GM18951 (cell line): ENCODE results near the gene GATA6.
"Not testable (repeated sequence)": the region's sequence is repeated elsewhere in the genome, so short reads cannot be mapped to it uniquely, and the experiment has no call there.

Source experiments
- POLR2A ChIP-seq: IDR thresholded peaks from 4 replicates; pipeline ENCODE4 v1.6.1; 2011; ENCODE audit warnings: mild to moderate bottlenecking; ENCODE audit not compliant: insufficient read length, insufficient read depth; ENCODE audit errors: extremely low read depth
- in situ Hi-C: fragments of 300-500 bp; cut with MboI; formaldehyde crosslinking; loops from one replicate; pipeline ENCODE4 v1.12.0; 2022; ENCODE audit warnings: low sequenced_read_pairs, mixed read lengths, inconsistent platforms; ENCODE audit not compliant: unreplicated experiment

GATA6 gene

DNA sequence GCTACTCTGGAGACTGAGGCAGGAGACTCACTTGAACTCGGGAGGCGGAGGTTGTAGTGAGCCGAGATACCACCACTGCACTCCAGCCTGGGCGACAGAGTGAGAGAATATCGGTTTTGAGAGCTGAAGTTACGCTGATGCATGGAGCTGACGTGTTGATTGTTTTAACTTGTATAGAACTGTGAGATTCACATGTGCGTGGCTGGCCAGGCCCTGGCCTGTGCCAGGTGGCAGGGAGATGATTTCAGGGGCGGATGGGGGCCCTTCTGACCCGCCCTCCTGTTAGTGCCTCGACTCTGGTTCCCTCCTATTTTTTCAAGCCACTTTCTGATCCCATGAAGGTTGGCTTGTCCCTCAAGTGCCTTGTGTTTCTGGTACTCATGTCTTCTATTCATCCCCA is 25.7 kb downstream of the GATA6 start:
- no peak for TF ChIP-seq POLR2A
- in situ Hi-C loops, result no loop called here

DNA sequence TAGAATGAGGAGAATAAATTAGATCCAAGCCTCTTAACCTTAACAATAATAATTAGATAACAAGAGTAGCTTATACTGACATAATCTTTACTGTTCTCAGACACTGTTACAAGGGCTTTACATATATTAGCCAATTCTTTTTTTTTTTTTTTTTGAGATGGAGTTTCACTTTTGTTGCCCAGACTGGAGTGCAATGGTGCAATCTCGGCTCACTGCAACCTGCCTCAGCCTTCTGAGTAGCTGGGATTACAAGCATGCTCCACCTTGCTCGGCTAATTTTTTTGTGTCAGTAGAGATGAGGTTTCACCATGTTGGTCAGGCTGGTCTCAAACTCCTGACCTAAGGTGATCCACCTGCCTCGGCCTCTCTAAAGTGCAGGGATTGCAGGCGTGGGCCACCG is 27.6 kb downstream of the GATA6 start:
- in situ Hi-C loops, result not testable (repeated sequence)

DNA sequence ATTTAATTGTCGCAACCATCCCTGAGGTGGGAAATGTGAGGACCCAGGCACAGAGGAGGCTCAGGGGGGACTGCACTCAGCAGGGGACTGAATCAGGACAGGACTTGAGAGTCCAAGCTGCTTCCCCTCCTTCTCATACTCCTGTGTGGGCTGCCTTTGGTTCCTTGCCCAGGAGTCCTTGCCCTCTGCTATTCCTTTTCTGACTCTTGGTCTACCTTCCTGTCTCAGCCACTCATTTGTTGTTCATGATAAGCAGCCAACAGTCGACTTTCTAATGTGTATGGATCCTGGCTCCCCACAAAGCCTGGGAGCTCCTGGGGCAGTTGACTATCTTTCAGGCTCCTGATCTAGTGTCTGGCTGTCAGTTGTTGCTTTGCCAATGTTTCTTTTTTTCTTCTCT is 28.3 kb downstream of the GATA6 start:
- TF ChIP-seq POLR2A, result no peak
- in situ Hi-C loops, result no loop called here

DNA sequence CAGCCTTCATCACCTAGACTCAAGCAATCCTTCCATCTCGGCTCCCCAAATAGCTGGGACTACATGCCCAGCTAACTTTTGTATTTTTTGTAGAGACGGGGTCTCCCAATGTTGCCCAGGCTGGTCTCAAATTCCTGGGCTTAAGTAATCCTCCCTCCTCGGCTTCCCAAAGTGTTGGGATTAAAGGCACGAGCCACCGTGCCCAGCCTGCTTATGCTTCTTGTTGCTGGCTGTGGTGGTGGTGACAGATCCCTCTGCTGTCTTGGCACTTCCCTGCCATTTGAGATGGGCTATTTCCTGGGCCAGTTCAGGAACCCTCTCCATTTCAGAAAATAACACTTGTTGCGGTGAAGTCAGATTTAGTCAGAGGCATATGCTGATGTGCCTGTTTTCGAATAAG is 28.8 kb downstream of the GATA6 start:
- in situ Hi-C loops, result no loop called here
- no peak for TF ChIP-seq POLR2A

DNA sequence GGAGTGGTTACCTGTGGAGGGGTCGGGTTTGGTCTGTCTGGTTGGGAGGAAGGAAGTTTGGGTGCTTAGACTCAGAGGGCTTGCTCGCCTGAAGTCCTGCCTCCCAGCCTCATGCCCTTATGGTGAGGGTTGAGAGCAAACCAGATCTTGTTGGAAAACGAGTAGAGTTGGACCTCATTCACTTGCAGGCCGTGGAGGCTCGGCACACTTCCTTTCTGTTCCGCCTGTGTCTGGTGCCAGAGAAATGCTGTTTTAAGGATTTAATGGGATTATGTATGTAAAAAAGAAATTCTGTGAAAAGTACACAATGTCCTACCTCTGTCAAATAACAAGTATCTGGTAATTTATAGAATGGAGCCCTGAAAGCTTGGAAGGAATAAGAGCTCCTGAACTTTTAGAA is 29.6 kb downstream of the GATA6 start:
- no peak for TF ChIP-seq POLR2A
- in situ Hi-C loops, result no loop called here

DNA sequence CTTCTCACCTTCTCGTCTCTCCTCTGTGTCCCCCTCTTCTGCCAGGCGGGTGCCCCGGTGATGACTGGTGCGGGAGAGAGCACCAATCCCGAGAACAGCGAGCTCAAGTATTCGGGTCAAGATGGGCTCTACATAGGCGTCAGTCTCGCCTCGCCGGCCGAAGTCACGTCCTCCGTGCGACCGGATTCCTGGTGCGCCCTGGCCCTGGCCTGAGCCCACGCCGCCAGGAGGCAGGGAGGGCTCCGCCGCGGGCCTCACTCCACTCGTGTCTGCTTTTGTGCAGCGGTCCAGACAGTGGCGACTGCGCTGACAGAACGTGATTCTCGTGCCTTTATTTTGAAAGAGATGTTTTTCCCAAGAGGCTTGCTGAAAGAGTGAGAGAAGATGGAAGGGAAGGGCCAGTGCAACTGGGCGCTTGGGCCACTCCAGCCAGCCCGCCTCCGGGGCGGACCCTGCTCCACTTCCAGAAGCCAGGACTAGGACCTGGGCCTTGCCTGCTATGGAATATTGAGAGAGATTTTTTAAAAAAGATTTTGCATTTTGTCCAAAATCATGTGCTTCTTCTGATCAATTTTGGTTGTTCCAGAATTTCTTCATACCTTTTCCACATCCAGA is 31.3 kb downstream of the GATA6 start:
- in situ Hi-C loops, result no loop called here
- no peak for TF ChIP-seq POLR2A

DNA sequence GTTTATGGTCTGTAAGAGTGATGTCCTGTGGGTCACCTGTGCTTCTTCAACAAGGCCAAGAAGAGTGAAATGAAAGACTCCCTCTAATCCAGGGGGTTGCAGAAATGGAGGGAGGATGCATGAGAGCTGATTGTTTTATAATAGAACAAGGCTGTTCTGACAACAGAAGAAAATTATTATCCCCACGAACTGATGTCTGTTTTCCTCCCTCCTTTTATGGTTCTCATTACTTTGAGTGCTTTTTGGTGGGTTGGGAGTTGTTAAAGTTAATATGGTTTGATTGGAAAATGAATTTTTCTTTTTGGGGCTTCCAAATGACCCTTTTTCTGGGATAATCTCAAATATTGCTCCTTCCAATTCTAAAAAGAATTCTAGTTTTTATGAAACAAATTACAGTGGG is 33.6 kb downstream of the GATA6 start:
- no peak for TF ChIP-seq POLR2A
- in situ Hi-C loops, result no loop called here

DNA sequence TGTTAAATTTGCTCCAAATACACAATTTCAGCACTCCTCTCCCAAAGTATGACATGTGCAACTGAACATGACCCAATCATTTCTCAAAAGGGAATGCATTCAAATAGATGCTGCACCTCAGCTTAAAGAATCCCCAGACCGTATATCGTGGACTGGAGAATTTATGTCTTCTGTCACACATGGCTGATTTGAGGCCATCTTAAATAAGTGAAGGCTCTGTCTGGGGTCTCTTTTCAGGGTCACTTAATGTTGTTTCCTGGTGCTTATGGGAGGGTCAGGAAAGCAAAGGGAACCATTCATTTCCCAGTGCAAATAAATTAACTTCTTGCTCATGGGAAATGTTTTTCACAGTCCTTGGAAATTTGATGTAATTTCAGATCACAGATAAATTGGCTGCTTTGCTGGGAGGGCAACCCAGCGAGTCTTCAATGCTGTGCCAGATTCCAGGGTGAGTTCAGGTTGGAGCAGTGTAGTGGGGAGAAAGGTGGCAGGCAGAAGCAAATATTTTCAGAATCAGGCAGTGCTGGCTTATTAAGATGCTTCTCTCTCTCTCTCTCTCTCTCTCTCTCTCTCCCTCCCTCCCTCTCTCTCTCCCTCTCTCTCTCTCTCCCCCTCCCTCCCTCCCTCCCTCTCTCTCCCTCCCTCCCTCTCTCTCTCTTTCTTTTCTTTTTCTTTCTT is 34.3 kb downstream of the GATA6 start:
- TF ChIP-seq POLR2A, result no peak
- in situ Hi-C loops, result no loop called here

DNA sequence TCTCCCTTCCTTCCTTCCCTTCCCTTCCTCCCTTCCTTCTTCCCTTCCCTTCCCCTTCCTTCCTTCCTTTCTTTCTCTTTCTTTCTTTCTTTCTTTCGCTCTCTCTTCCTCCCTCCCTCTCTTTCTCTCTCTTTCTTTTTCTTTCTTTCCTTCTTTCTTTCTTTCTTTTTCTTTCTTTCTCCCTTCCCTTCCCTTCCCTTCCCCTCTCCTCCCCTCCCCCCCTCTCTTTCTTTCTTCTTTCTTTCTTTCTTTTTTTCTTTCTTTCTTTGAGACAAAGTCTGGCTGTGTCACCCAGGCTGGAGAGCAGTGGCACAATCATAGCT is 34.8 kb downstream of the GATA6 start:
- no peak for TF ChIP-seq POLR2A
- in situ Hi-C loops, result no loop called here

DNA sequence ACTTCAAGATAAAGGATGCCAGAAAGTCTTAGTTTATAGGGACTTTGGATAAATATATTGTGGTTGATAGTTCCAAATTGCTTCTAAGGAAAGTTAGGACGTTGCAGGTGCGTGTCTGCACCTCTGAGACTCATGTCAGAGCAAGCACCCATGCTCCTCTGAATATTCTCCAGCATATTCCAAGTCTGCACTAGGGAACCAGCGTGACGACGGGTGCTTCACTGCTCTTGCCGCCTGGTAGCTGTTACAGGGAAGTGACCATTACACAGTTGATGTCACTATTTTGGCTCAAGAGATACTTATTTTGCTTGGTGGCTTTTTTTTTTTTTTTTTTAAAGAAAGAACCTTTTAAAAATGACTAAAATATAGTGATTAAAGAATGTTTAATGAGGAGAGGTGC is 35.6 kb downstream of the GATA6 start:
- TF ChIP-seq POLR2A, result no peak
- in situ Hi-C loops, result no loop called here

DNA sequence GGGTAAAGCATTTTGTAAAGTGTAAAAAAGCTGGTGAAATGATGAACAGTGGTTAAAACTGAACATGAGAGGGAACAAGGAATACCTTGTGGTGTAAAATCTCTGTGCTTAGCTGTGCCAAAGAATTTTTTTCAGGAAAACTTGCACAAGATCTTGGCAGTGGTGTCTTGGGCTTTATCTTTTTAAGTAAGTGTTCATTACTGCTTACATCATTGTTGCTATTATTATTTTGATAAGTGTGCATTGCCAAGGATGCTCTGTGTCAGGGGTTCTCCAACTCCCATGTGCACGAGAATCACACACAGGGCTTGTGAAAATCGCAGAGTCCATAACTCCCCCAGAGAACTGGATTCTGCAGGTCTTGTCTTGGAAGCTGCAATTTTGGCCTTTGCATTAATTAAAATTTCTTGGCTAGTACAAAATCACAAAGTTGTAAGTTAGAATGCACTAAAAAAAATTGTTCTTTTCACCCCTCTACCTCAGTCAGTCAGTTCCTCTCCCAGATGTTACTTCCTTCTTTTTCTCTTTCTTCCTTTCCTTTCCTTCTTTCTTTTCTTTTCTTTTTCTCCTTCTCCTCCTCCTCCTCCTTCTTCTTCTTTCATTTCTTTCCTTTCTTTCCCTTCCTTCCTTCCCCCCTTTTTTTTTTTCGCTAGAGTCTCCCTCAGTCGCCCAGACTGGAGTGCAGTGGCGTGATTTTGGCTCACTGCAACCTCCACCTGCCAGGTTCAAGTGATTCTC is 37.8 kb downstream of the GATA6 start:
- no peak for TF ChIP-seq POLR2A
- in situ Hi-C loops, result no loop called here

DNA sequence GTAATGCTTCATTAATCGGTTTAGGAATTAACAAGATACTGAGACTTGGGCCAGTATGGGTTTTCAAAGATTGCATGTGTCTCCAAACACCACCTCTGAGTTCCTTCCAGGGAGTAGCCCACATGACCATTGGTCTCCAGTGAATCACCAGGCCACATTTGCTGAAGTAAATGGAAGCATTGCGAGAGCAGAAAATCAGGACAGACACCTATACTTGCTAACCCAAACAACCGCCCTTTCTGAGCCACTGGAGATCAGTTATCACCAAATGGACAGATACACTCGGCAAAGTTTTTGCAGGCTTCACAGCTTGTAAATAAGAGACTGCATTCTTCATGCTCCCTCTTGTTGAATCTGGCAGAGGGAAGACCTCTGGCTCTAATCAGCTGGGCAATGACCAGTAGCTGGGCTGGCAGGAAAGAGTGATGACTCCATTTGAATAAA is 40.9 kb downstream of the GATA6 start:
- in situ Hi-C loops, result no loop called here
- TF ChIP-seq POLR2A, result no peak

DNA sequence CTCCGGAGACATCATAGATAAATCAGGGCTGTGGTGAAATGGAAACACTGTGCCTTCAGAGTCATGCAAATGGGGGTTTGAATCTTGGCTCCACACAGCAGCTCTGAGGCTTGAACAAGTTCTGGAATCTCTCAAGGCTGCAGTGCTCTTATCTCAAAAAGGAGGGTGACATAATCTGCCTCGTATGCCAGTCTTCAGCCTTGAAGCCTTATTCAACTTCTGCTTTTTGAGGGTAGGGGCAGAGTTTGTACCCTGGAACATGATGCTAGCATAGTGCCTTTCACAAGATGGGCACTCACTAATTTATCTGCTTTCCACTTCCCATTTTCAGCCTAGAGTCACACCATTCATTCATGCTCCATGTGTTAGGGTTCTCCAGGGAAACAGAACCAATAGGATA is 42.3 kb downstream of the GATA6 start:
- in situ Hi-C loops, result no loop called here
- TF ChIP-seq POLR2A, result no peak

DNA sequence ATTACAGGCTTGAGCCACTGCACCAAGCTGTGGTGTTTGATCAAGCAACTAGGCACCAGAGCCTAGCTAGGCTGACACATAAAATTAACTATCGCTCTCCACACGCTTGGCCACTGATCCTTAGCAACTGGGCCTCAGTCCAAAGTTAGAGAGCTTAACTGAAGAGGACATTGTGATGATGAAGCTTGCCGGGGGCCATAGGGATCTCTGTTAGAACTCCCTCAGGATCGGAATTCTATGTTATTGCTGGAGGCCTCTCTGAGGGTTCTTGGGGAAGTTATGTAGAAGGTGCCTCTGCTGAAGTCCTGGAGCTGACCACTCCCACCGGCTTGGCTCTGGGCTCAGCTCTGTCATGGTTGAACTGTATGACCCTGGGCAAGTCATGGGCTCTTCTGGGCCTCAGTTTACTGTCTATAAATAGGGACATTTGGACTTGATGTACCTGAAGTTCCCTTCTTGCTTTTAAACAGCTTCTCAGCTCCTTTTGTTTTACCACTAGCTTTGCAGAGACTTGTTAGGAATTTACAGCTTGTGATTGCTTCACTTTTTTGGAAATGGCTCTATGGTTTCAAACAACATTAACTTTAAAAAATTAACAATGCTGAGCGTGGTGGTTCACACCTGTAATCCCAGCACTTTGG is 44.1 kb downstream of the GATA6 start:
- no peak for TF ChIP-seq POLR2A
- in situ Hi-C loops, result no loop called here
